Glomerular endothelial cell (primary cell): Measurements from ENCODE around the gene HHLA2. TPM values are rescaled to one million over a fixed set of nuclear protein-coding genes. Genes with fewer than 3 reads are reported as not detected.
A peak's percentile ranks its signal among the peaks of the same experiment; 100 is the strongest.
"Not testable (repeated sequence)": the region's sequence is repeated elsewhere in the genome, so short reads cannot be mapped to it uniquely, and the experiment has no call there.

Source experiments
- DNase-seq: peaks from one replicate; pipeline ENCODE4 v3.0.0-alpha.2; 2011; ENCODE audit warnings: low read depth, low spot score; ENCODE audit errors: extremely low read depth
- total RNA-seq: library from RNA; depleted of rRNA; stranded (reverse); fragments of >200 nt; gene quantifications from 2 replicates; pipeline ENCODE4 v1.2.3, GENCODE V29; 2015

The HHLA2 gene
- total RNA-seq, 1 donor from 2014 or later, result not detected

DNA sequence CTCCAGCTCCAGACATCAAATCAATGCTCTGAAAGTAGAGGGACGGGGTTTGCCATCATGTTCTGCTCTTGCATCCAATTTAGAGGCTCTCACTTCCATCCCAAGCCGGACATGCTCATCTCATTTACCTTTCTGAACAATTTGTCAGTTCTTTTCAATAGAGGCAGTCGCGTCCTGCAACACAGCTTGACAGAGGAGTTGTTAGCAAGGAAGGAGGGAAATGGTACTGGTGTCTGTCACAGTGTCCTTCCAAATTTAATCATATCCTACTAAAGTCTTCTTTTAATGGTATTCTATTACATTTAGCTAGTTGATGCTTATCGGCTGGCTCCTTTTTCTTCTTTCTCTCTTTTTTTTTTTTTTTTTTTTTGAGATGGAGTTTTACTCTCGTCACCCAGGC is 45.6 kb downstream of the HHLA2 start:
- no peak for DNase-seq

DNA sequence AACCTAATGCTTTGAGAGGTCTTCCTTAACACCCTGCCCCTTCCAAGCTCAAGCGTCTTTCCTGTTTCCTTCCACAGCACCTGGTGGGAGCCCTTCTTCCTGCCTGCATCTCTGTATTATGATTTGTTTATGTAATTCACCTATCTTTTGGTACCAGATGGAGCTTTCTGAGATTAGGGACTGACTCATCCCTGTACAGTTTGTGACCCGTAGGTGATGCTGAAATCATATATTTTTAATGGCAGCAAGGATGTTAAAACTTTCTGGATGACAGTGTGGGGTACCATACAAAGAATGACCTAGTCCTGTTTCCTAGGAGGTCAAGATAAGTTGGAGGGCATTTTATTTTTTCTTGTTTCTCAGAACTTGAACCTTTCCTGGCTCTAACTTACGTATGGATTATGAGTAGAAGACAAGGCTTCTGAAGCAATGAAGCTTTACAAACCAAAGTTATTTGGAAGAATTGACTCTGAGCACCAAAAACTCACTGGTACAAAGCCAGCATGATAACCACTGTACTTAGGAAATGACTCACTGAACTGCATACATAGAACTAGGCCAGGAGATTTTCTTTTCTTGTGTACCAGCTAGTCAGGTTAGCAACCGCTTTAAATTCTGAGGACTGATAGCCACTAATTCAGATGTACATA is 46.6 kb downstream of the HHLA2 start:
- peak; percentile 41 for DNase-seq

- no peak for DNase-seq
Observed at GRCh38 chr3:108343491-108343890, 47.1 kb downstream of the HHLA2 start.

DNA sequence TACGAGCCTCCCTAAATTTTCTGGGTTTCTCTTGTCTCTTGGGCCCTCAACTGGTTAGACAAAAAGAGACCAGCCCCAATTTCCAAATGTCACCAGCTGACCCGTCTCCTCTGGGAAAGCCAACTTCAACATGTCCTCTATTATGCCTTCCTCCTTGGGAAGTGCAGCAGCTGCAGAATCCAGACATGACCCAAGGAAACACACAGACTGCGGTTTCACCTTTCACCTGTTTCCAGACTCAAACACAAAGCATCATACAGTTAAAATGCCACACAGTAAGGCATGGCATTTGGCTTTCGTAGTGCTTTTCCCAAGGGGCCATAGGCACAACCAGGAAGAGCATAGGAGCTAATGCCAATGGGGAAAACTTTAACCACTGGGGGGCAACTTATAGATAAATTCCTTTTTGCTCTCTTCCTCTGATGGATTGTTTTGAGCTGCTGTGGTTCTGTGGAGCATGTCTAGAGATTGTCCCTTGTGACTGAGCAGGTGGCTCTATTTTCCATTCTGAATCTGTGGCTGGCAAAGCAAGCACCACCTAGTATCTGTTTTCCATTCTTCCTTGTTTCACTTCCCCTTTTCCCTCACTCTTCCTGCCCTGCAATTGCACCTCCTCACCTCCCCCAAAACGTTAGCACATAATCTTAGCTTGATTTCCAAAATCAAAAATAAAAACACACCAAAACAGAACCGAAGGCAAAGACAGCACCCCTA is 49.3 kb downstream of the HHLA2 start:
- DNase-seq, result no peak

DNA sequence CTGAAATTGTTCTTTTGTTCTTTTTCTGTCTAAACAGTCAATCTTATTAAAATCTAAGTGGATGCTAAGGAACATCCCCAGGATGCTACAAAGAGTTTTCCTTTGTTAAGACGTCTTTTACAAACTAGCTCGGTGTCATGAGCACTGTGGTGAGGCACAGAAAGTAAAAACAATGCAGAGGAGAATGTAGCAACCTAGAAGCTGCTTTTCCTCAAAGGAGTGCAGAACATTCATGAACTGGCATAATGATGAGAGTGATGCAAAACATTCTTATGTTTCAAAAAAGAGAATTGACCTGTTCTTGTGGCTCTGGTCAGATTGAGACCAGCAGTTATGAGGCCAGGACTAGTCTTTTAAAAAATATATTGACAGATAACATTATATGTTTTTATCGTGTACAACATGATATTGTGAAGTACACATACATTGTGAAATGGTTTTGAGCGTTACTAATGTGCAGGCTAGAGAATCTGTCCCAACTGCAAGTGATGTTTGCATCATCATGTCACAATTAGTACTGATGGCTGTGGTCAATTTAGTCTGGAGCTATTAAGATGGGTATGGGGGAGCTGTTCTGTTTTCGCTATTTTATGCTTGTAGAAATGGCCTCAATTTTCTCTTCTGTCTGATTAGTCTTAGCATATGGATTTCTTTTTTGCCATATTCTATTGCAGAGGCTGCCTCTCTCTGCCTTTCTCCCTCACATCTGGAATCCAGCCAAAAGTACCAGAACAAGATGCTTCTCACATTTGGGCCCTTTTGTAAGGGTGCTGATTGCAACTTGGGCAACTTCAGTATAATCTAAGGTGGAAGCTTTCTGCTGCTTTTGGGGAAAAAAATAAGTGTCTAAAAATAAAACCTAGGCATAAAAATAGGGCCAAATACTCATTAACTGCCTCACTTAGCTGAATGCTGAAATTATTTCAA is 50.2 kb downstream of the HHLA2 start:
- no peak for DNase-seq

- no peak for DNase-seq
Observed at GRCh38 chr3:108352176-108352575, 55.8 kb downstream of the HHLA2 start.

GRCh38 chr3:108354562-108354961 is 58.2 kb downstream of the HHLA2 start:
- DNase-seq, result no peak

- no peak for DNase-seq
Observed at GRCh38 chr3:108357042-108357441, 60.7 kb downstream of the HHLA2 start.

DNA sequence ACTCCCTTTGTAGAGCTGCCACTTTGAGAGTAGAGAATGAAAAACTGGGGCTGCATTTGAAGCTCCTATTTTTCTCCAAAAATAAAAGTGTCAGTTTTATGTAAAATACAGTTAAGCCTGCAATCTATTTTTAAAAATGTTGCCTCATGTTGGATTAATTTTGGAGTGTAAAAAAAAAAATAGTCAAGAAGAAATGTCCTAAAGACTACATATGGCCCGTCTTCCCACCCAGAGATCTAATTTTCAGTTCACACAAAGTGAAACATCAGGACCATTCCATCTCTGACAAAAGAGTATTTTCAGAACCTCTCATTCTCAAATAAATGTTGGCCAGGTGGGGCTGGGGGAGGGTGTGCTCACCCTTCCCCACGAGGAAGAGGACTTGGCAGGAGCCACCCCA is 62.7 kb downstream of the HHLA2 start:
- no peak for DNase-seq

DNA sequence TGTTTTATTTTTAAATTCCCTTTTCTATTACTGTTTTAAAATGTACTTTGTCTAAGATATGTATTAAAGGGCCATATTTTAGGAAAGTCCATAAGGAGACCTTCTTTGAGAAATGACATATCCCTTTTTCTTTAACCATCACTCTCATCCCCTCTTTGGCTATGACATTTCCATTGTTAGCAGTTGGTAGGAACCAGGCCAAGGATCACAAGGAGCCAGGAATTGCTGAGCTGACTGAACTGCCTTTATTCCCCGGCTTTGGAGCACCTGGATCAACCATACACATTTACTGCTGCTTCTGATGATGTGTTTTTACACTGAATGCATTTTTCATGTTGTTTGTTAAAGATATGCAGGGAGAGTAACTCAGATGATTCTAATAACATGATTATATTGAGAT is 79.7 kb downstream of the HHLA2 start:
- DNase-seq, result no peak

DNA sequence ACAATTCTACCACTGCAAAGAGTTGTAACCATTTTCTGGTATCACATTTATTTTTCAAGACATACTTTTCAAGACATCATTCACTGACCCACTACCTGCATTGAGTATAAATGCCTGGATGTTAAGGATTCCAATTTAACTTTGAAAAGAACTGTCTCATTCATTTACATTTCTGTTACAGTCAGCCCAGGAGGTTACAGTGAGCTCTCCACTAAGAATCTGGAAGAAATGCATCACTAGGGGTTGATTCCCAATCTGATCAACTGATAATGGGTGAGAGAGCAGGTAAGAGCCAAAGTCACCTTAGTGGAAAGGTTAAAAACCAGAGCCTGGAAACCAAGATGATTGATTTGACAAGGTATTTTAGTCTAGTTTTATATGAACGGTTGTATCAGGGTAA is 81.0 kb downstream of the HHLA2 start:
- no peak for DNase-seq

DNA sequence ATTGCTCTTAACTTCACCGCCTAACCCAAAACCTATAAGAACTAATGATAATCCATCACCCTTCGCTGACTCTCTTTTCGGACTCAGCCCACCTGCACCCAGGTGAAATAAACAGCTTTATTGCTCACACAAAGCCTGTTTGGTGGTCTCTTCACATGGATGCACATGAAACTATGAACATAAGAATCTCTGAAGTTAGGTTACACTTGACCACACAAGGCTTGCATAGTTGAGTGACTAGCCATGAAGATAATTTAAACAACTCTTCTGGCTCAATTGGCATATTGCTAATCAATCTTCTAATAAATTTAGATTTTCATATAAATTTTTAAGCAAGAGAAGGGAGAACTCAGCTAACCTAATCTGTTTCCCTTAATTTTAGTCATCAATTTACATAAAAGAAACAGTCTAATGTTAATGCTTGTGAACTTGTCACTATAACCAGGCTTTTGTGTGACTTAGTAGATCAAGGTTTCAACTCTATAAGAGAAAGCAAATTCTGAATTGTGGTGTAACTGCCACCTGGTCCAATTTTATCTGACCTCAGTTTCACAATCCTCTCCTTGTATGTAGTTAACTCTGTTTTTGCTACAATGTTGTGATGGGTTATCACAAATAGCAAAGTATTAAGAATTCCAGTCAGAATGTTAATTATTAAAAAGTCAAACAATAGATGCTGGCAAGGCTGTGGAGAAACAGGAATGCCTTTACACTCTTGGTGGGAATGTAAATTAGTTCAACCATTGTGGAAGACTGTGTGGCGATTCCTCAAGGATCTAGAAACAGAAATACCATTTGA is 82.0 kb downstream of the HHLA2 start:
- no peak for DNase-seq

DNA sequence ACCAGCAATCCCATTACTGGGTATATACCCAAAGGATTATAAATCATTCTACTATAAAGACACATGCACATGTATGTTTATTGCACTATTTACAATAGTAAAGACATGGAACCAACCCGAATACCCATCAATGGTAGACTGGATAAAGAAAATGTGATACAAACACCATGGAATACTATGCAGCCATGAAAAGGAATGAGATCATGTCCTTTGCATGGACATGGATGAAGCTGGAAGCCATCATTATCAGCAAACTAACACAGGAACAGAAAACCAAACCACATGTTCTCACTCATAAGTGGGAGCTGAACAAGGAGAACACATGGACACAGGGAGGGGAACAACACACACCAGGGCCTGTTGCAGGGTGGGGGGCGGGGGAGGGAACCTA is 82.6 kb downstream of the HHLA2 start:
- DNase-seq, result not testable (repeated sequence)

DNA sequence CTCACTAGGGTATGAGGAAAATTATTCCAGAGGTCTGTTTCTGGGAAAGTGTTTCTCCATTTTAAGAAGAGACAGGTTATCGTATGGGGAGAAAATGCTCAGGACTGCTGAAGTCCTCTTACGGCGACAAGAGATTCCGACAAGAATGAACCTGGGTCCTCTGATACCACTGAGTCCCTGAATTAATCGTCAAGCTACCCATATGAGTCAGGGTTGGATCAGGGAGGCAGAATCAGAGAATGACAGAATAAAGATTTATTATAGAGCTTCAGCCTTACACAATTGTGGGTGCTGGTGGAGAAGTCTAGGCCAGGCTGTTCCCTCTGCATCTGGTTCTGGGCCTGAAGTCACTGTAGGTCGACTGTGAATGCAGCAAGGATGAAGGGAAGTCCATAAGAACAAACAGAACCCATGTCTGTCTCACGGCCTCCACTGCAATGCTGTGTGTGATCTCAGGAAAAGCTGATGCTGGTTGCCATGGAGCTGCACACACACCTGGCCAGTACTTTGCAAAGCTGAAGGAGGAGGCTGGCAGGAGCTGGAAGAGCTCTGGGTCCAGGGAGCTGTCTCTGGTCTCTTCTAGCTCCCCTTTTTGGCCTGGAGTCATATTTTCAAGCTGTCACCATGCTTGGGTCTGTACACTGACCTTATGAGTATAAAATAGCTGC is 83.9 kb downstream of the HHLA2 start:
- no peak for DNase-seq

DNA sequence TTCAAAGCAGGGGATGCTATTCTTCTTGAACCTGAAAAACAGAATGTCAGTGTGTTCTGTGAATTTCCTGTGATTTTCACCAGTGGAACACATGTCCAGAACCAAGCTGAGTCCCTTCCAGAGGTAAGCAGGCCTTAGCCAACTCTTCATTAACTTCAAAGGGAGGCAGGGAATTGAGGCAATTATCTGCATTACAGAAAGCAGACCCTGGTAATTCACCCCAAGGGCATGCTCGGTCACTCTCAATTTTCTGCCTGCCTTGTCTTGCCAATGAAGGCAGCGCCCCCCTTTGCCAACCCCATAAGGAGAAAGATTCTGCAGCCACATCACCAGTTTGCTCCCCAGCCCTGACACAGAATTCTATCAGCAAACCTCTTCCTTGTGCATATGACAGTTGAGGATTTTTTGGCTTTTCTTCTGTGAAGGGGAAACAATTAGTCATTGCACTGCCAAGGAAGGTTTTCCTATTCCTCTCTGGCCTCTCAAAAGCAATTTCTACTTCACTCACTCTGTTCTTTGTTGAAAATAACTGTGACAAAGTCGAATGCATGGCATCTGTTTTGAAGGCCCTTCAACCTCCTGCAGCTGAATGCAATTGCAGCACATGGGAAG is 85.3 kb downstream of the HHLA2 start:
- no peak for DNase-seq

DNA sequence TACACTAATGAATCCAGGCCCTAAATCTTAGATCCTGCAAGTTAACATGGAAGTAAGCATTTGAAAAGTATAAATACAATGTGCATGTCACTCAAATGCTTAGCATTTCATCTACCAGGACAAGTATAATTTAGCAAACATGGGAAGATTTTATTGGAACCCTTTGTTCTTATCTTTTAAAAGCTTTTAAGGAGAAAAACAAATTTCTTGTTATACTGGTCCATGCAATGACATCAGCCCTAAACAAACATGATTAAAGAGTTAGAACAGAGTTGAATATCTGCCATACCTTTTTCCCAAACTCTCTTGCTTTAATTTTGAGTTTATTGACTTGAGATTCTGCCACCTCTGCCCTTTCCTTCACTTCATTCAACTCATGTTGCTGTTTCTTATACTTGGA is 87.0 kb downstream of the HHLA2 start:
- DNase-seq, result no peak

DNA sequence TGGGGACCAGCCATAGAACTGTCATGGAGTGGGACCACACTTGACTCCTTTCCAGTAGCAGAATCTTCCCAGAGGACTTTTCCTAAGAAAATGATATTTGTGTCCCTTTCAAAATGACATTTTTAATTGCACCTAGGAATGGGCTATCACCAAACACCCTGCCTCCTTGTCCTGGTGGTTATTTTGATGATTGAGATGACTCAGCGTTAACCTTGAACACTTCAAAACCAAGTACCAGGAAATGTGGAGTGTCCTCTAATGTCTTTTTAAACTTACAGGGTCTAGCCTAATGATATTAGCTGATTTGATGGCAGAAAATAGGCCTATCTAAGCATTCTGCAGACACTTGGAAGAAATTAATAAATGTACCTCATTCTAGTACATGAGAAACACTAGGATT is 90.7 kb downstream of the HHLA2 start:
- no peak for DNase-seq

GRCh38 chr3:108388136-108389132 is 92.1 kb downstream of the HHLA2 start:
- no peak for DNase-seq

DNA sequence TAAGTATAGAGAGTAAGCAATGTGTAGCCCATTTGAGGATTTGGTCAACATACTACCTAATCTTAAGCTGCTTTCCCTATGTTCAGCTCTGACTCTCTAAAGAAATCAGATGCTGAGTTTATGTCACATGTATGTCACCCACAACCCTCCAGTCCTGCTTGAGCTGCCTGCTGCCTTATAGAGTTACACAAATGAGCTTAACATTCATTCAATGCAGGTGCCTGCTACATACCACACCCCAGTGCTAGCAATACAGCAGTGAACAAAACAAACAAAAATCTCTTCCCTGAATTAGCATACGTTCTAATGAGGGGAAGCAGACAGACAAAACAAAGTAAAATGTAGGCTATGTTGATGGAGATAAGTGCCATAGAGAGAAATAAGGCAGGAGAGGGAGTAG is 93.0 kb downstream of the HHLA2 start:
- DNase-seq, result no peak
